Measurements from ENCODE around the gene MYRF.

MYRF gene

DNA sequence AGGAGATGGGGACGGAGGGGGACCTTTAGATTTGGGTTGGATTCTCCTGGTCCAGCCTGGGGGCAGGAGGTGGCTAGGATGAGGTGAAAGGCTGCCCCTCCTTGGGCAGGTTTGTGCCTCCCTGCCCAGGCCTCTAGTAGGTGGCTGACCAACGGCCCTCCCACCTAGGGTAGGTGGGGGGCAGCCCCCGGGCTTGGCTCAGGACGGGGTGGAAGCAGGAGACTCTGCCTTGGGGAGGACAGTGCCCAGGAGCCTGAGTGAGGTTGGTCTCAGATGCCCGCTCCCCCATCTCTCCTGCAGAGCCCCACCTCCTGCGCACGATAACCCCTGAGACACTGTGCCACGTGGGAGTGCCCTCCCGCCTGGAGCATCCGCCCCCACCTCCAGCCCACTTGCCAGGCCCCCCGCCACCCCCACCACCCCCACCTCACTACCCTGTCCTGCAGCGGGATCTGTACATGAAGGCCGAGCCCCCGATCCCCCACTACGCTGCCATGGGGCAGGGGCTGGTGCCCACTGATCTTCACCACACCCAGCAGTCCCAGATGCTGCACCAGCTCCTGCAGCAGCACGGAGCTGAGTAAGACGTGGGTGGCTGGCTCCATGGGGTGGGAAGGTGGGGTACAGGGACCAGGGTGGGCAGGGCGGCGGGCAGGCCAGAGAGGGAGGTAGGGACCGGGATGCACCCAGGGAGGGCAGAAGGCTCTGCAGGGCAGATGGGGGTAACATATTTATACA, 17.7 kb downstream of the MYRF start:
- no peak for DNase-seq (ENCODE audit: low read depth in 1 of 2, low spot score in 1 of 2)
- no peak for TF ChIP-seq GABPA (IDR thresholded peaks at IDR 0.05; ENCODE audit: low read depth)
- TF ChIP-seq, protein P1, sequence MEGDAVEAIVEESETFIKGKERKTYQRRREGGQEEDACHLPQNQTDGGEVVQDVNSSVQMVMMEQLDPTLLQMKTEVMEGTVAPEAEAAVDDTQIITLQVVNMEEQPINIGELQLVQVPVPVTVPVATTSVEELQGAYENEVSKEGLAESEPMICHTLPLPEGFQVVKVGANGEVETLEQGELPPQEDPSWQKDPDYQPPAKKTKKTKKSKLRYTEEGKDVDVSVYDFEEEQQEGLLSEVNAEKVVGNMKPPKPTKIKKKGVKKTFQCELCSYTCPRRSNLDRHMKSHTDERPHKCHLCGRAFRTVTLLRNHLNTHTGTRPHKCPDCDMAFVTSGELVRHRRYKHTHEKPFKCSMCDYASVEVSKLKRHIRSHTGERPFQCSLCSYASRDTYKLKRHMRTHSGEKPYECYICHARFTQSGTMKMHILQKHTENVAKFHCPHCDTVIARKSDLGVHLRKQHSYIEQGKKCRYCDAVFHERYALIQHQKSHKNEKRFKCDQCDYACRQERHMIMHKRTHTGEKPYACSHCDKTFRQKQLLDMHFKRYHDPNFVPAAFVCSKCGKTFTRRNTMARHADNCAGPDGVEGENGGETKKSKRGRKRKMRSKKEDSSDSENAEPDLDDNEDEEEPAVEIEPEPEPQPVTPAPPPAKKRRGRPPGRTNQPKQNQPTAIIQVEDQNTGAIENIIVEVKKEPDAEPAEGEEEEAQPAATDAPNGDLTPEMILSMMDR (IDR thresholded peaks at IDR 0.05; ENCODE audit: insufficient read depth, low read length), result no peak
- TF ChIP-seq SPI1 (IDR thresholded peaks at IDR 0.05; ENCODE audit: borderline replicate concordance, low read depth), result no peak
- TF ChIP-seq, protein P2, sequence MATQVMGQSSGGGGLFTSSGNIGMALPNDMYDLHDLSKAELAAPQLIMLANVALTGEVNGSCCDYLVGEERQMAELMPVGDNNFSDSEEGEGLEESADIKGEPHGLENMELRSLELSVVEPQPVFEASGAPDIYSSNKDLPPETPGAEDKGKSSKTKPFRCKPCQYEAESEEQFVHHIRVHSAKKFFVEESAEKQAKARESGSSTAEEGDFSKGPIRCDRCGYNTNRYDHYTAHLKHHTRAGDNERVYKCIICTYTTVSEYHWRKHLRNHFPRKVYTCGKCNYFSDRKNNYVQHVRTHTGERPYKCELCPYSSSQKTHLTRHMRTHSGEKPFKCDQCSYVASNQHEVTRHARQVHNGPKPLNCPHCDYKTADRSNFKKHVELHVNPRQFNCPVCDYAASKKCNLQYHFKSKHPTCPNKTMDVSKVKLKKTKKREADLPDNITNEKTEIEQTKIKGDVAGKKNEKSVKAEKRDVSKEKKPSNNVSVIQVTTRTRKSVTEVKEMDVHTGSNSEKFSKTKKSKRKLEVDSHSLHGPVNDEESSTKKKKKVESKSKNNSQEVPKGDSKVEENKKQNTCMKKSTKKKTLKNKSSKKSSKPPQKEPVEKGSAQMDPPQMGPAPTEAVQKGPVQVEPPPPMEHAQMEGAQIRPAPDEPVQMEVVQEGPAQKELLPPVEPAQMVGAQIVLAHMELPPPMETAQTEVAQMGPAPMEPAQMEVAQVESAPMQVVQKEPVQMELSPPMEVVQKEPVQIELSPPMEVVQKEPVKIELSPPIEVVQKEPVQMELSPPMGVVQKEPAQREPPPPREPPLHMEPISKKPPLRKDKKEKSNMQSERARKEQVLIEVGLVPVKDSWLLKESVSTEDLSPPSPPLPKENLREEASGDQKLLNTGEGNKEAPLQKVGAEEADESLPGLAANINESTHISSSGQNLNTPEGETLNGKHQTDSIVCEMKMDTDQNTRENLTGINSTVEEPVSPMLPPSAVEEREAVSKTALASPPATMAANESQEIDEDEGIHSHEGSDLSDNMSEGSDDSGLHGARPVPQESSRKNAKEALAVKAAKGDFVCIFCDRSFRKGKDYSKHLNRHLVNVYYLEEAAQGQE (IDR thresholded peaks at IDR 0.05; ENCODE audit: insufficient replicate concordance, low read depth), result no peak
- TF ChIP-seq POLR2AphosphoS5 (IDR thresholded peaks at IDR 0.05; ENCODE audit: low read depth), result no peak
- Histone ChIP-seq H3K27me3 (ENCODE audit: insufficient read depth, poor library complexity, severe bottlenecking) (no peaks in the 10 kb centered on the region), H3K4me3 (replicated peaks; ENCODE audit: insufficient read depth, low read length) (no peak overlapping the region), H3K27ac (replicated peaks) (no peak overlapping the region)

- Histone ChIP-seq H3K27ac (replicated peaks) (no peak overlapping the region), H3K4me3 (replicated peaks; ENCODE audit: insufficient read depth, low read length) (no peak overlapping the region), H3K27me3 (ENCODE audit: insufficient read depth, poor library complexity, severe bottlenecking) (no peaks in the 10 kb centered on the region)
- TF ChIP-seq POLR2AphosphoS5 (IDR thresholded peaks at IDR 0.05; ENCODE audit: low read depth), result no peak
- TF ChIP-seq, protein P2 (IDR thresholded peaks at IDR 0.05; ENCODE audit: insufficient replicate concordance, low read depth), result no peak
- TF ChIP-seq GABPA (IDR thresholded peaks at IDR 0.05; ENCODE audit: low read depth), result no peak
- TF ChIP-seq, protein P1 (IDR thresholded peaks at IDR 0.05; ENCODE audit: insufficient read depth, low read length), result no peak
- no peak for TF ChIP-seq SPI1 (IDR thresholded peaks at IDR 0.05; ENCODE audit: borderline replicate concordance, low read depth)
- DNase-seq (ENCODE audit: low read depth in 1 of 2, low spot score in 1 of 2), result no peak
Observed at GRCh38 chr11:61771195-61771894, 18.9 kb downstream of the MYRF start.

DNA sequence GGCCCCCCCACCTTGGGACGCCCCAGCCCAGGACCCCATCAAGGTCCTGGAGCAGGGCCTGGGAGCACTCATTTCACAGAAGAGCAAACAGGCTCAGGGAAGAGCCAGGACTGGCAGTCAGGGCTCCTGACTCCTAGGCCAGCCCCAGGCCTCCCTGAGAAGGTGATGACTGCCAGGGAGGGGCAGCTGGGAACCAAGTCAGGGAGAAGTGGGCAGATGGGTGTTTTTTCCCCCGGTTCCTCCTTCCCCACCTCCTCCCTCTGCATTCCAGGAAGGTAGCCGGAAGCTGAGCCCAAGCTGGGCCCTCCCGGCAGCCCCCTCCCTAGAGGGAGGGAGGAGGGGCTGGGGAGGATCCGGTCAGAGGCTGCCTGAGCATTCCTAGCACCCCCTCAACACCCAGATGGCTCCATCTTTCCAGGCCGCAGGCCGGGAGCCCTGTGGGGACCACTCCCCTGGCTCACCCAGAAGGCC, 19.6 kb downstream of the MYRF start:
- Histone ChIP-seq H3K4me3 (replicated peaks; ENCODE audit: insufficient read depth, low read length) (no peak overlapping the region), H3K27me3 (ENCODE audit: insufficient read depth, poor library complexity, severe bottlenecking) (no peaks in the 10 kb centered on the region), H3K27ac (replicated peaks) (peak overlapping the region; percentile 60)
- DNase-seq (ENCODE audit: low read depth in 1 of 2, low spot score in 1 of 2), result no peak
- TF ChIP-seq, protein P2 (IDR thresholded peaks at IDR 0.05; ENCODE audit: insufficient replicate concordance, low read depth), result no peak
- TF ChIP-seq SPI1 (IDR thresholded peaks at IDR 0.05; ENCODE audit: borderline replicate concordance, low read depth), result no peak
- no peak for TF ChIP-seq GABPA (IDR thresholded peaks at IDR 0.05; ENCODE audit: low read depth)
- TF ChIP-seq POLR2AphosphoS5 (IDR thresholded peaks at IDR 0.05; ENCODE audit: low read depth), result no peak
- TF ChIP-seq, protein P1 (IDR thresholded peaks at IDR 0.05; ENCODE audit: insufficient read depth, low read length), result no peak

Data from HL-60 (cell line).